GM12878 (cell line): ENCODE results near the gene CPA4. TPM values are rescaled to one million over a fixed set of nuclear protein-coding genes. Genes with fewer than 3 reads are reported as not detected.

Experiments
- ATAC-seq: fragments of 200-7000 bp; cut with Tn5 transposase; 3 replicates; pipeline ENCODE4 v1.9.1; 2020; ENCODE audit warnings: mild to moderate bottlenecking, moderate library complexity
- BruUV-seq: library from RNA; stranded (reverse); fragments of 400-500 nt; replicated peaks from 2 replicates; lab custom pipeline; 2021; lab: Mats Ljungman, UMichigan
- CTCF ChIA-PET: fragments of 300-600 bp; sonication (Branson Sonifier 250); formaldehyde crosslinking; extraction: SDS; loops from one replicate; lab custom pipeline; 2021; ENCODE audit warnings: inconsistent platforms; lab: Yijun Ruan, JAX
- POLR2A ChIA-PET: fragments of 350-600 bp; formaldehyde crosslinking; extraction: SDS; loops from one replicate; lab custom pipeline; 2021; ENCODE audit warnings: inconsistent platforms; lab: Charles Lee
- RAD21 ChIA-PET: fragments of 300-600 bp; sonication (Branson Sonifier 250); formaldehyde crosslinking; loops from one replicate; lab custom pipeline; 2023; ENCODE audit warnings: antibody characterized with exemption; ENCODE audit not compliant: unreplicated experiment; lab: Charles Lee
- SMC1A ChIA-PET: fragments of 300-600 bp; sonication (Branson Sonifier 250); formaldehyde crosslinking; loops from one replicate; lab custom pipeline; 2023; ENCODE audit not compliant: unreplicated experiment, uncharacterized antibody; lab: Charles Lee
- DNase-seq: peaks from one replicate; pipeline ENCODE4 v3.0.0-alpha.2; 2011; ENCODE audit warnings: low read depth, low spot score
- FAIRE-seq: peaks from 3 replicates; lab custom pipeline; 2011; peaks lifted over from hg19 to GRCh38; lab: Jason Lieb, UNC
- H2AFZ ChIP-seq: 2 replicates; pipeline ENCODE4 v1.6.0; 2011; ENCODE audit warnings: low read depth, low read length, control low read depth; ENCODE audit not compliant: control insufficient read depth
- H3K27ac ChIP-seq: 2 replicates; pipeline ENCODE4 v1.5.1; 2011; ENCODE audit warnings: control low read depth; ENCODE audit not compliant: control insufficient read depth, insufficient read depth
- H3K27me3 ChIP-seq, 2 experiments: replicated peaks in 1 of 2; 2 replicates each; pipeline versions ENCODE4 v1.6.0 to v1.6.1; 2011; ENCODE audit warnings: low read length in 1 of 2; ENCODE audit not compliant: control insufficient read depth in 2 of 2, insufficient read depth in 2 of 2
- H3K36me3 ChIP-seq, 2 experiments: 2 replicates each; pipeline ENCODE4 v1.5.1; 2011; ENCODE audit warnings: low read length in 1 of 2; ENCODE audit not compliant: control insufficient read depth in 2 of 2, insufficient read depth in 2 of 2
- H3K4me1 ChIP-seq: 2 replicates; pipeline ENCODE4 v1.6.1; 2011; ENCODE audit warnings: mild to moderate bottlenecking, low read length, moderate library complexity, mixed read lengths; ENCODE audit not compliant: control insufficient read depth, insufficient read depth
- H3K4me2 ChIP-seq: 2 replicates; pipeline ENCODE4 v1.6.0; 2011; ENCODE audit warnings: control low read depth; ENCODE audit not compliant: control insufficient read depth, insufficient read depth
- H3K4me3 ChIP-seq: fragments of 200-600 bp; sonication (generic); 2 replicates; pipeline ENCODE4 v1.5.1; 2016
- H3K79me2 ChIP-seq: 2 replicates; pipeline ENCODE4 v1.6.0; 2011; ENCODE audit warnings: low read length; ENCODE audit not compliant: control insufficient read depth, insufficient read depth
- H3K9ac ChIP-seq: 2 replicates; pipeline ENCODE4 v1.8.0; 2011; ENCODE audit warnings: low read length, control low read depth, mixed read lengths; ENCODE audit not compliant: control insufficient read depth, insufficient read depth
- H3K9me3 ChIP-seq: replicated peaks from 3 replicates; pipeline ENCODE4 v1.5.1; 2011; ENCODE audit warnings: mild to moderate bottlenecking, low read length; ENCODE audit not compliant: control insufficient read depth, insufficient read depth
- H4K20me1 ChIP-seq: 2 replicates; pipeline ENCODE4 v1.6.0; 2011; ENCODE audit not compliant: control insufficient read depth, insufficient read depth
- ASH2L ChIP-seq: fragments of 300-600, 200-600 bp; sonication (generic); IDR thresholded peaks from 2 replicates; pipeline ENCODE4 v1.6.1; 2017; ENCODE audit warnings: low read depth, mild to moderate bottlenecking, borderline replicate concordance
- BRCA1 ChIP-seq: IDR thresholded peaks from 2 replicates; pipeline ENCODE4 v1.6.1; 2011; ENCODE audit warnings: low read depth, low read length, improper control_type of control experiment
- CBFB ChIP-seq: IDR thresholded peaks from 2 replicates; pipeline ENCODE4 v1.6.1; 2016; ENCODE audit warnings: antibody characterized with exemption, low read depth
- CEBPZ ChIP-seq: fragments of 150-350 bp; IDR thresholded peaks from 2 replicates; pipeline ENCODE4 v1.6.1; 2016; ENCODE audit warnings: low read depth, low read length
- GABPA ChIP-seq: IDR thresholded peaks from 2 replicates; pipeline ENCODE4 v1.6.1; 2014; ENCODE audit warnings: antibody characterized with exemption, low read depth, mild to moderate bottlenecking, inconsistent platforms
- GATAD2B ChIP-seq: fragments of 450-650 bp; conservative IDR thresholded peaks from 2 replicates; pipeline ENCODE4 v1.6.1; 2017; ENCODE audit warnings: low read depth, mild to moderate bottlenecking, moderate library complexity
- HDGF ChIP-seq: fragments of 450-650 bp; IDR thresholded peaks from 2 replicates; pipeline ENCODE4 v1.6.1; 2016; ENCODE audit warnings: antibody characterized with exemption
- MYC ChIP-seq: IDR thresholded peaks from 2 replicates; pipeline ENCODE4 v1.6.1; 2011; ENCODE audit warnings: mild to moderate bottlenecking, low read length, moderate library complexity, inconsistent platforms; ENCODE audit not compliant: insufficient read depth, insufficient replicate concordance, insufficient read length, severe bottlenecking
- NBN ChIP-seq: fragments of 450-650 bp; IDR thresholded peaks from 2 replicates; pipeline ENCODE4 v1.6.1; 2016
- NFYA ChIP-seq: IDR thresholded peaks from 2 replicates; pipeline ENCODE4 v1.6.1; 2011; ENCODE audit warnings: low read depth, mild to moderate bottlenecking, low read length, improper control_type of control experiment, borderline replicate concordance
- NR2C2 ChIP-seq: IDR thresholded peaks from 2 replicates; pipeline ENCODE4 v1.6.1; 2011; ENCODE audit warnings: borderline replicate concordance, low read depth; ENCODE audit not compliant: control insufficient read depth, insufficient read length
- NR2F1 ChIP-seq: fragments of 450-650 bp; conservative IDR thresholded peaks from 2 replicates; pipeline ENCODE4 v1.6.1; 2017; ENCODE audit warnings: mild to moderate bottlenecking
- NRF1 ChIP-seq: conservative IDR thresholded peaks from 2 replicates; pipeline ENCODE4 v1.6.1; 2011; ENCODE audit warnings: mild to moderate bottlenecking, low read depth, low read length, improper control_type of control experiment
- PAX8 ChIP-seq: fragments of 450-650 bp; IDR thresholded peaks from 2 replicates; pipeline ENCODE4 v1.6.1; 2017; ENCODE audit warnings: mild to moderate bottlenecking, moderate library complexity
- PML ChIP-seq: IDR thresholded peaks from 2 replicates; pipeline ENCODE4 v1.6.1; 2012; ENCODE audit warnings: low read length, inconsistent platforms
- SREBF1 ChIP-seq: IDR thresholded peaks from 2 replicates; pipeline ENCODE4 v1.6.1; 2012; ENCODE audit warnings: mild to moderate bottlenecking, low read length
- SRF ChIP-seq, 2 experiments: IDR thresholded peaks; 2 replicates each; pipeline ENCODE4 v1.6.1; 2011; ENCODE audit warnings: low read depth in 2 of 2, low read length in 2 of 2, mild to moderate bottlenecking in 1 of 2, moderate library complexity in 1 of 2
- SUPT20H ChIP-seq: IDR thresholded peaks from 2 replicates; pipeline ENCODE4 v1.6.1; 2011; ENCODE audit warnings: low read depth, mild to moderate bottlenecking, low read length, moderate library complexity, borderline replicate concordance; ENCODE audit not compliant: control insufficient read depth
- YBX1 ChIP-seq: fragments of 450-650 bp; IDR thresholded peaks from 2 replicates; pipeline ENCODE4 v1.6.1; 2016; ENCODE audit warnings: antibody characterized with exemption
- WGBS: methylation state at CpG from one replicate; pipeline ENCODE4 v1.1.6; 2016; ENCODE audit warnings: low lambda C conversion rate; ENCODE audit not compliant: insufficient replicate concordance, insufficient coverage; ENCODE audit errors: missing lambda C conversion rate; 5-methylcytosine and 5-hydroxymethylcytosine counted together
- in situ Hi-C: fragments of 300-500 bp; cut with MboI; formaldehyde crosslinking; loops from 9 replicates; pipeline ENCODE4 v1.14.3; 2018; ENCODE audit warnings: mixed read lengths
- intact Hi-C: fragments of 100-400 bp; cut with micrococcal nuclease; formaldehyde crosslinking; loops from one replicate; pipeline ENCODE4 v1.14.2; 2022; ENCODE audit not compliant: unreplicated experiment
- polyA plus RNA-seq, 11 experiments: library from polyadenylated mRNA; depleted of rRNA in 4 of 11; unstranded in 6 of 11; stranded (reverse) in 5 of 11; fragments of >200 nt; fragmentation: Nextera tagmentation in 4 of 11; fragmentation: Illumina TruSeq in 1 of 11; extraction: Ambion mirVana in 4 of 11; extraction: Trizol in 1 of 11; gene quantifications; 1 replicate in 1 of 11; 2 replicates in 10 of 11; pipeline versions ENCODE4 v1.2.1 to v1.2.3, GENCODE V29; 2011 to 2016; ENCODE audit warnings: inconsistent platforms in 2 of 11, missing spikeins in 2 of 11, low read depth in 1 of 11
- total RNA-seq, 4 experiments: library from RNA; depleted of rRNA in 3 of 4; stranded (reverse); fragments of >200 nt in 3 of 4; fragmentation: Illumina TruSeq in 1 of 4; extraction: Trizol in 1 of 4; gene quantifications; 2 replicates each; pipeline versions ENCODE4 v1.2.1 to v1.2.3, GENCODE V29; 2013 to 2021

CPA4 gene
- total and polyA plus RNA-seq, 10 of the 15 experiments (the other 5 are each of a cell fraction or from before 2014, with no cell fraction given): 0.05 to 0.35 (median 0.18) TPM; not detected in 1

GRCh38 chr7:130345136-130345535, 52.2 kb downstream of the CPA4 start:
- in situ Hi-C loops (no loop called here), intact Hi-C loops (no loop called here)
- FAIRE-seq (no peak), DNase-seq (no peak), ATAC-seq (no peak)
- Histone ChIP-seq H3K79me2 (no peaks in the 10 kb centered on the region), H3K4me3 (no peak overlapping the region), H3K9ac (no peak overlapping the region), H3K4me2 (no peak overlapping the region), H3K27me3 (no peaks in the 10 kb centered on the region), H3K27ac (no peak overlapping the region), H3K9me3 (no peaks in the 10 kb centered on the region), H3K36me3 (no peaks in the 10 kb centered on the region), H2AFZ (no peak overlapping the region), H3K4me1 (peaks cover 4% of the 10 kb centered on the region), H4K20me1 (no peaks in the 10 kb centered on the region)
- BruUV-seq: no TSS peak
- WGBS: 74% methylated on average over 8 of the region's 8 CpGs
- ChIA-PET POLR2A (interaction anchor here (1.1 kb wide), 1 partner anchor 10 kb away, joined by 3 read pairs; no protein-coding TSS in a partner anchor), SMC1A (interaction anchor here (1.1 kb wide), 1 partner anchor 12 kb away, joined by 4 read pairs; no protein-coding TSS in a partner anchor), CTCF (interaction anchor here (1.0 kb wide), 1 partner anchor 174 kb away, joined by 3 read pairs; no protein-coding TSS in a partner anchor), RAD21 (no interaction called here)
- TF ChIP-seq NR2F1 (no peak), CBFB (no peak), MYC (no peak), PML (no peak), HDGF (no peak), NRF1 (no peak), ASH2L (no peak), SRF (IDR thresholded peaks at IDR 0.05; ENCODE audit: low read depth in 2 of 2, low read length in 2 of 2) (no peak), NR2C2 (no peak), GATAD2B (no peak), BRCA1 (no peak), NFYA (no peak), YBX1 (no peak), NBN (no peak), SUPT20H (no peak), PAX8 (no peak), CEBPZ (no peak), GABPA (no peak), SREBF1 (no peak)
